Kidney (tissue), 14 donors: ENCODE data around the gene RNF224. TPM values are rescaled to one million over a fixed set of nuclear protein-coding genes. Genes with fewer than 3 reads are reported as not detected.

ENCODE experiments used
- DNase-seq, 5 donors: peaks; one replicate each; pipeline ENCODE4 v3.0.0-alpha.2; 2013 to 2020
- FAIRE-seq: peaks from 2 replicates; lab custom pipeline; 2012; peaks lifted over from hg19 to GRCh38; lab: Jason Lieb, UNC
- H3K27ac ChIP-seq, 2 donors: one replicate each; pipeline ENCODE4 v1.7.0; 2013; ENCODE audit warnings: low read depth in 2 of 2, low read length in 2 of 2, inconsistent platforms in 1 of 2
- H3K27me3 ChIP-seq: one replicate; pipeline ENCODE4 v1.7.1; 2013; ENCODE audit warnings: low read length, inconsistent platforms; ENCODE audit not compliant: control insufficient read depth, insufficient read depth
- H3K36me3 ChIP-seq, 3 donors: one replicate each; pipeline versions ENCODE4 v1.7.0 to v1.7.1; 2013; ENCODE audit warnings: low read length in 3 of 3, control low read depth in 1 of 3, inconsistent platforms in 1 of 3; ENCODE audit not compliant: insufficient read depth in 3 of 3, control insufficient read depth in 2 of 3
- H3K4me1 ChIP-seq, 3 donors: one replicate each; pipeline versions ENCODE4 v1.7.0 to v1.7.1; 2013; ENCODE audit warnings: low read length in 3 of 3, inconsistent platforms in 1 of 3, low read depth in 1 of 3; ENCODE audit not compliant: control insufficient read depth in 2 of 3, insufficient read depth in 2 of 3
- H3K4me3 ChIP-seq, 3 donors: one replicate each; pipeline versions ENCODE4 v1.7.0 to v1.8.1; 2013; ENCODE audit warnings: low read length in 3 of 3, control low read depth in 1 of 3, inconsistent platforms in 1 of 3
- H3K9ac ChIP-seq, 3 donors: one replicate each; pipeline versions ENCODE4 v1.7.0 to v1.7.1; 2013; ENCODE audit warnings: low read length in 3 of 3, control low read depth in 1 of 3, inconsistent platforms in 1 of 3
- H3K9me3 ChIP-seq, 3 donors: one replicate each; pipeline versions ENCODE4 v1.7.0 to v1.7.1; 2013; ENCODE audit warnings: low read length in 3 of 3, control low read depth in 1 of 3, inconsistent platforms in 1 of 3; ENCODE audit not compliant: control insufficient read depth in 2 of 3, insufficient read depth in 1 of 3
- intact Hi-C: fragments of 100-400 bp; cut with DNase I; formaldehyde crosslinking; loops from one replicate; pipeline ENCODE4 v1.11.1; 2022
- polyA plus RNA-seq: library from polyadenylated mRNA; stranded (reverse); fragments of 350-450 nt; fragmentation: Illumina TruSeq; extraction: RNeasy Lipid Tissue Mini Kit (QIAGEN cat#74804); gene quantifications from one replicate; pipeline ENCODE4 v1.2.3, GENCODE V29; 2014; ENCODE audit warnings: low read depth, low replicate concordance; ENCODE audit not compliant: insufficient read depth
- total RNA-seq: library from RNA; stranded (reverse); fragmentation: NEBNext Ultra II Directional; extraction: Animal tissue kit (Norgen Biotek cat#: 25700); gene quantifications from one replicate; pipeline ENCODE4 v1.2.1, GENCODE V29; 2021
- TF ChIP-seq, protein P1 (sequence below): IDR thresholded peaks from 3 replicates; pipeline ENCODE4 v1.5.1; 2012; ENCODE audit warnings: mild to moderate bottlenecking, moderate library complexity, borderline replicate concordance; ENCODE audit not compliant: insufficient read depth; ENCODE audit errors: extremely low read depth
- donor health status: control.
- donor health status: control.
- donor health status: control.
- donor health status: control.
- donor health status: control.
- donor health status: DM: yes; HTN: yes; CAD: no.
- donor health status: Normal renal cell carcinoma (clear cell type).

The RNF224 gene
- total and polyA plus RNA-seq, 2 donors from 2014 or later = 0.80 to 0.85 TPM

DNA sequence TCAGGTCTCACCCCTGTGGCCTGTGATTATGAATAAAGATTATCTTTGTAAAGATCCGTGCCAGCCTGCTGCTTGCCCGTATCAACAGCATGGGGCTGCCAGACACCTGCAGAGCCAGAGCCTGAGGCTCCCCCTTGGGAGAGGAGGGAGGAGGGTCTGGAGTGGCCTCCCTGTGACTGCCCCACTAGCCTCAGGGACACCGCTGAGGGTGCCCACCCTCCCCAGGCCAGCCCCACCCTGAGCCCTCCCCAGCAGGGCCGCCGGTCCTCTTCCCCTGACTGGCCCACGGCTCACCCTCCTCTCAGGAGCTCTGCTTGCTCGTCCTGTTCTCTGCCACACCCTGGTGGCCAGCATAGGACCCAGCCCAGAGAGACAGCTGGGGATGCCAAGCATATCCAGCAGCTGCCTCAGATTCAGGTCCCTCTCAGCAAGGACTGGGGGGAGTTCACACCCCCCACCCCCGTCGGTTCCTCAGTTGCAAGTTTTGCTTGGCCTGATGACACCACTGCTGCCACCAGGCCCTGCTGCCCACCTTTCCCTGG, 36.9 kb upstream of the RNF224 start:
- no peaks in the 10 kb centered on the region for H3K9me3 ChIP-seq
- peak overlapping the region in 1 of 3 donors; percentile 94 for H3K4me3 ChIP-seq
- no peaks in the 10 kb centered on the region for H3K27me3 ChIP-seq
- peak overlapping the region in 1 of 3 donors; percentile 80 for H3K9ac ChIP-seq
- no peak for DNase-seq
- TF ChIP-seq, protein P1, sequence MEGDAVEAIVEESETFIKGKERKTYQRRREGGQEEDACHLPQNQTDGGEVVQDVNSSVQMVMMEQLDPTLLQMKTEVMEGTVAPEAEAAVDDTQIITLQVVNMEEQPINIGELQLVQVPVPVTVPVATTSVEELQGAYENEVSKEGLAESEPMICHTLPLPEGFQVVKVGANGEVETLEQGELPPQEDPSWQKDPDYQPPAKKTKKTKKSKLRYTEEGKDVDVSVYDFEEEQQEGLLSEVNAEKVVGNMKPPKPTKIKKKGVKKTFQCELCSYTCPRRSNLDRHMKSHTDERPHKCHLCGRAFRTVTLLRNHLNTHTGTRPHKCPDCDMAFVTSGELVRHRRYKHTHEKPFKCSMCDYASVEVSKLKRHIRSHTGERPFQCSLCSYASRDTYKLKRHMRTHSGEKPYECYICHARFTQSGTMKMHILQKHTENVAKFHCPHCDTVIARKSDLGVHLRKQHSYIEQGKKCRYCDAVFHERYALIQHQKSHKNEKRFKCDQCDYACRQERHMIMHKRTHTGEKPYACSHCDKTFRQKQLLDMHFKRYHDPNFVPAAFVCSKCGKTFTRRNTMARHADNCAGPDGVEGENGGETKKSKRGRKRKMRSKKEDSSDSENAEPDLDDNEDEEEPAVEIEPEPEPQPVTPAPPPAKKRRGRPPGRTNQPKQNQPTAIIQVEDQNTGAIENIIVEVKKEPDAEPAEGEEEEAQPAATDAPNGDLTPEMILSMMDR = no peak
- no peak for FAIRE-seq
- intact Hi-C loops = no loop called here
- peaks cover 0 to 15% (median 4%) of the 10 kb centered on the region in 3 donors for H3K36me3 ChIP-seq
- no peak overlapping the region for H3K27ac ChIP-seq
- peaks cover 4 to 55% (median 35%) of the 10 kb centered on the region in 3 donors for H3K4me1 ChIP-seq

DNA sequence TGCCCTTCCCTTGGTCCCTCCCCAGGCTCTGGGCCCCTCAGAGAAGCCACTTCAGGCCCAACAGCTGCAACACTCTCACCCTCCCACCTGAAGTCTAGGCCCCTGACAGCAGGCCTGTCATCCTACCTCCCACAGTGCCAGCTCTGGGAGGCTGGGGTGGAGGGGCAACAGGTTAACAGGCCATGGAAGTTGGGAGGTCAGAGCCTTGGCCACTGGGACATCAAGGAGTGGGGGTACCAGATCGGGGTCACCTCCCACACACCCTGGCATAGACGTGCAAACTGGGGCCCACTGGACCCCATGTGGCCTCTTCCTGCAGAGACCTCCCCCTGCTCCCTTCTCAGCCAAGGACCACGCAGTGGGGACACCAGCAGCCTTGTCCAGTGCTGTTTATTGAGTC, 36.1 kb upstream of the RNF224 start:
- peaks cover 0 to 11% (median 4%) of the 10 kb centered on the region in 3 donors for H3K36me3 ChIP-seq
- H3K4me1 ChIP-seq = peaks cover 4 to 58% (median 35%) of the 10 kb centered on the region in 3 donors
- FAIRE-seq = no peak
- TF ChIP-seq, protein P1 = no peak
- no peak overlapping the region for H3K4me3 ChIP-seq
- no peaks in the 10 kb centered on the region for H3K9me3 ChIP-seq
- H3K27ac ChIP-seq = no peak overlapping the region
- DNase-seq = no peak
- H3K9ac ChIP-seq = no peak overlapping the region
- H3K27me3 ChIP-seq = no peaks in the 10 kb centered on the region
- intact Hi-C loops = no loop called here

- intact Hi-C loops = no loop called here
- Histone ChIP-seq H3K4me3 (no peak overlapping the region), H3K9ac (no peak overlapping the region), H3K9me3 (no peaks in the 10 kb centered on the region), H3K4me1 (peaks cover 3 to 55% (median 29%) of the 10 kb centered on the region in 3 donors), H3K27ac (no peak overlapping the region), H3K36me3 (peaks cover 0 to 9% (median 4%) of the 10 kb centered on the region in 3 donors), H3K27me3 (no peaks in the 10 kb centered on the region)
- DNase-seq = no peak
- FAIRE-seq = no peak
- TF ChIP-seq, protein P1 = no peak
Observed at GRCh38 chr9:137191691-137192447, 35.4 kb upstream of the RNF224 start.
